GM06990 (cell line): Measurements from ENCODE around the gene TOM1L2.

Experiments
- DNase-seq: peaks from one replicate; pipeline ENCODE4 v3.0.0-alpha.2; 2011; ENCODE audit not compliant: insufficient read length; ENCODE audit errors: extremely low read depth
- H3K27me3 ChIP-seq: replicated peaks from 2 replicates; pipeline ENCODE4 v1.6.0; 2011; ENCODE audit warnings: low read length; ENCODE audit not compliant: control insufficient read depth, insufficient read depth
- H3K36me3 ChIP-seq: 2 replicates; pipeline ENCODE4 v1.5.1; 2011; ENCODE audit warnings: low read length; ENCODE audit not compliant: control insufficient read depth, insufficient read depth
- H3K4me3 ChIP-seq: replicated peaks from 2 replicates; pipeline ENCODE4 v1.5.1; 2011; ENCODE audit warnings: low read depth, mild to moderate bottlenecking, control low read depth, low read length
- TF ChIP-seq, protein P1 (sequence below): IDR thresholded peaks from 2 replicates; pipeline ENCODE4 v1.5.1; 2011; ENCODE audit warnings: low read length, control low read depth, mild to moderate bottlenecking, inconsistent platforms; ENCODE audit not compliant: insufficient read depth, poor library complexity, severe bottlenecking

TOM1L2 gene

GRCh38 chr17:17907469-17907868 lies 64.7 kb downstream of the TOM1L2 start:
- Histone ChIP-seq H3K27me3 (no peaks in the 10 kb centered on the region), H3K36me3 (no peaks in the 10 kb centered on the region), H3K4me3 (no peak overlapping the region)
- TF ChIP-seq, protein P1, sequence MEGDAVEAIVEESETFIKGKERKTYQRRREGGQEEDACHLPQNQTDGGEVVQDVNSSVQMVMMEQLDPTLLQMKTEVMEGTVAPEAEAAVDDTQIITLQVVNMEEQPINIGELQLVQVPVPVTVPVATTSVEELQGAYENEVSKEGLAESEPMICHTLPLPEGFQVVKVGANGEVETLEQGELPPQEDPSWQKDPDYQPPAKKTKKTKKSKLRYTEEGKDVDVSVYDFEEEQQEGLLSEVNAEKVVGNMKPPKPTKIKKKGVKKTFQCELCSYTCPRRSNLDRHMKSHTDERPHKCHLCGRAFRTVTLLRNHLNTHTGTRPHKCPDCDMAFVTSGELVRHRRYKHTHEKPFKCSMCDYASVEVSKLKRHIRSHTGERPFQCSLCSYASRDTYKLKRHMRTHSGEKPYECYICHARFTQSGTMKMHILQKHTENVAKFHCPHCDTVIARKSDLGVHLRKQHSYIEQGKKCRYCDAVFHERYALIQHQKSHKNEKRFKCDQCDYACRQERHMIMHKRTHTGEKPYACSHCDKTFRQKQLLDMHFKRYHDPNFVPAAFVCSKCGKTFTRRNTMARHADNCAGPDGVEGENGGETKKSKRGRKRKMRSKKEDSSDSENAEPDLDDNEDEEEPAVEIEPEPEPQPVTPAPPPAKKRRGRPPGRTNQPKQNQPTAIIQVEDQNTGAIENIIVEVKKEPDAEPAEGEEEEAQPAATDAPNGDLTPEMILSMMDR, result no peak
- no peak for DNase-seq

DNA sequence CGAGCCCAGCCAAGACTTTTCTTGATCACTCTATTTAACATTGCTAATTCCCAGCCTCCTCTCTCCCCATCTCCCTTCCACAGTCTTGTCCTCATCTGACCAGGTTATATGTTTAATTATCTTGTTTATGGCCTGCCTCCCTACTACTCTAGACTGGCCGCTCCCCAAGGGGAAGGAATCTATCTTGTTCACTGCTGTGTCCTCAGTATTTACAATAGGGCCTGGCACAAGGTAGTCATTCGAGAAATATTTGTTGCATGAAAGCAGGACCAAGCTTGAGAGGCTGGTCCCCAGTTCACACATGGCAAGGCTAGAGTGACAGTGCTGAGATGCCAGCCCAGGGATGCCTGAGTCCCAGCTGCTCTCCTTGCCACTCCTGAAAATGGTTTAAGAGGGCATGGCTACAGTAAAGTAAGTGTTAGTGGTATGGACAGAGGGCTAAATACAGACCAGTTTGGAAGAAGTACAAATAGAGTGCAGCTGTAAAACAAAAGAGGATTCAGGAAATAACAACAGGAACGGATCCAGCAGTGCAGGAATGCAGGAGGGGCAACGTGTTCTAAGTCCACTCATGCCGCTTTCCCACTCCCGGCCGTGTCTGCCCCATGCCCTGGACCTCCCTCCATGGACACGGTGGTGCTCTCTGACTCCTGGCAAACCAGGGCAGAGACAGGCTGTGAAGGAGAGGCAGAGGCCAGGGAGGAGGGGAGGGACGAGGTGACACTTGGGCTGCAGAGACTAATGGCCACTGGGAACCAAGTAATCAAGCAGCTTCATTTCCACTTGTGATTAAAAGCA lies 65.6 kb downstream of the TOM1L2 start:
- no peaks in the 10 kb centered on the region for H3K27me3 ChIP-seq
- H3K4me3 ChIP-seq, result no peak overlapping the region
- TF ChIP-seq, protein P1, result no peak
- no peaks in the 10 kb centered on the region for H3K36me3 ChIP-seq
- no peak for DNase-seq

DNA sequence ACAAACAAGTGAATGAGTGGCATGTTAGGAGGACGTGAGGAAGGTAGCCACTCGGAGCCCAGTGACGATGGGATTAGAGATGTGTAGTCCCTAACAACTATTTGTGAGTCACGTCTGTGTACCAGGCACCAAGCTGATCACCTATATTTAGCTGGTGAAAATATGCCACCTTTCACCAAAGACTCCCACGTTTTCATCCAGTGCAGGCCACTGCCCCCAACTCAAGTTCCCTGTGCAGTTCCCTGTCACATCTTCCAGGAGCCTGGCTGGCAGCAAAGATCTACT lies 67.2 kb downstream of the TOM1L2 start:
- H3K27me3 ChIP-seq, result no peaks in the 10 kb centered on the region
- TF ChIP-seq, protein P1, result no peak
- H3K4me3 ChIP-seq, result no peak overlapping the region
- DNase-seq, result no peak
- H3K36me3 ChIP-seq, result no peaks in the 10 kb centered on the region

DNA sequence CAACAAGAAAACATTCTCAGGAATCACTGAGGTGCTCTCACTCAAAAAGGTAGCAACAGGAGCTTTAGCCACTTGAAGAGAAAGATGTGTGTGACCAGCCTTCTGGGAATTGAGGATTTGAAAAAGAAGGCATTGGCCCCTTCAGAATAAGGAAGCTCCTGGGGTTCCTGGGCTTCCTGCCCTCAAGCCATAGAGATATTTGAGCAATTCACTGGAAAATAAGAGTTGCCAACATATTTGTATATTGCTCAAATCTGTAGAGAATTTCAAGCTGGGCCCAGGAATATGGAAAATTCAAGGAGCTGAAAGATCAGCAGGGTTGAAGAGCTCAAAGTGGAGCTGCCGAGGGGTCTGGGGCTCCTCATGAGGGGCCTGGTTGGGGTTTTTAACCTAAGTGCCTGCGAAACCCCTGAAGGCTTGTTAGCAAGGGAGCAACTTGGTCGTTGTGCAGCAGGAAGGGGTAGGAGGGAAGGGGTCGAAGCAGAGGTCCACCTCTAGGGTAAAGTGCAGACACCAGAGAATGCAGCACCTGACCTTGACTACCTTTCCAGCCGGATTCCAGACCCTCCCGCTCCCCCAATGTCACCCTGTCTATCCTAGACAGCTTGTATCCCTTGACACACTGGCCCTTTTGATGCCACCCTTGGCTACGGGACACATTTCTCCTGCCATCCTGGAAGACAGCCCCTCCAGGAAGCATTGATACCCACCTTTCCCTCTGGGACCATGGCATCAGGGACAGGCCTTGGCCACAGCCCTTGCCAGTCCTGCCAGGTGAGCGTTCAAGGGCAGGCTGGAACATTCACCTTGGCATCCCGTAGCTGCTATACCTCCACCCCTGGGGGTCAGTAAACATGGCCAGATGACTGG lies 67.8 kb downstream of the TOM1L2 start:
- TF ChIP-seq, protein P1, result no peak
- Histone ChIP-seq H3K36me3 (no peaks in the 10 kb centered on the region), H3K27me3 (no peaks in the 10 kb centered on the region), H3K4me3 (no peak overlapping the region)
- DNase-seq, result no peak

GRCh38 chr17:17902877-17903276 lies 69.3 kb downstream of the TOM1L2 start:
- TF ChIP-seq, protein P1, result no peak
- H3K27me3 ChIP-seq, result no peaks in the 10 kb centered on the region
- no peaks in the 10 kb centered on the region; the same call in 1 of the 2 replicates for H3K36me3 ChIP-seq
- DNase-seq, result no peak
- no peak overlapping the region for H3K4me3 ChIP-seq
